ENCODE data around the gene TRIP10. TPM values are rescaled to one million over a fixed set of nuclear protein-coding genes. Genes with fewer than 3 reads are reported as not detected.

The TRIP10 gene
- total and polyA plus RNA-seq, 2 of the 13 experiments (the other 11 are each of a cell fraction or from before 2014, with no cell fraction given), result 32.5 to 33.2 TPM

DNA sequence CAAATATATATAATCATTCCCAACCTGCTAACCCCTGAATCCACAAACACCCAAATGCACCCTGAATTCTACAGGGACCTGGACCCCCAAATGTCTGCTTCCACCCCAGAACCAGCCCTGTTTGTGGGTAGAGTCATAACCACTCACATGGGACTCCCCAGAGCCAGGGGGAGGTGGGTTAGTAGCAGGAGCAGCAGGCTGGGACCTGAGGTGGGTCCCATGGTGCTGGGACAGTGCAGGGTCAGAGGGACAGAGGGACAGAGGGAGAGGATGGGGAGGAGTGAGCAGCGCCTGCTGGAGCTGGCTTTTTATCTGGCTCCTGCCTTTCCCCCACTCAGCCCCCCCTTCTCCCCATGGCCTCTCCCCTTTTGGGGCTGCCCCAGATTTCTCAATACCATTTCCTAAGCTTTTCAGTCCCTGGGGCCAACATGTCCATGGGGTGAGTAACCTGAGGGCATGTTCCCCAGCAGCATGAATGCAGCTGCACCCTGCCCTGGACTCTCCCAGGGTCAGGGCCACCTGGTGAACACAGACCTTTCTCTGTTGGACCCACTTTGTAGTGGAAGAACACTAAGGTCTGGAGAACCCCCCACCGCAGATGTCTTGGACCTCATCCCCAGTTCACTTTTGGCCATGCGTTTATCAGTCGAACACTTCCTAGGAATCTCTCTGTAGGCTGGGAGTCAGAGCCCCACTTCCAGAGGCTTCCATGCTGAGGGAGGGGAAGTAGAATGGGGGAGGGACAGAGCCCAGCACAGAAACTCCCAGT is 18.9 kb upstream of the TRIP10 start, which contains the start of gene C3 (continued):
- TF ChIP-seq ZFP36 (IDR thresholded peaks at IDR 0.05; ENCODE audit: borderline replicate concordance, low read depth, low read length, partially characterized antibody), result no peak
- TF ChIP-seq SALL1 (CRISPR knock-in tag; IDR thresholded peaks at IDR 0.05), result peak; percentile 95
- TF ChIP-seq KDM3A (CRISPR knock-in tag; IDR thresholded peaks at IDR 0.05; ENCODE audit: low read depth), result 0 out of 2 replicates have a peak, but pooled peaks have one; percentile 83
- TF ChIP-seq CREB1 (IDR thresholded peaks at IDR 0.05), result no peak
- TF ChIP-seq CREB1 (CRISPR knock-in tag; IDR thresholded peaks at IDR 0.05), result peak; percentile 69
- peak; percentile 63; the same call in 1 of the 2 replicates for TF ChIP-seq NFKB2 (CRISPR knock-in tag; IDR thresholded peaks at IDR 0.05; ENCODE audit: borderline replicate concordance)
- peak; percentile 77 for TF ChIP-seq HOXA3 (CRISPR knock-in tag; IDR thresholded peaks at IDR 0.05)
- peak; percentile 54; the same call in 1 of the 2 replicates for TF ChIP-seq ZNF782 (CRISPR knock-in tag; IDR thresholded peaks at IDR 0.05; ENCODE audit: borderline replicate concordance)
- TF ChIP-seq ATF1 (CRISPR knock-in tag; IDR thresholded peaks at IDR 0.05), result no peak; the same call in 1 of the 2 replicates
- no peak for TF ChIP-seq NONO (IDR thresholded peaks at IDR 0.05)
- TF ChIP-seq NONO (CRISPR knock-in tag; conservative IDR thresholded peaks at IDR 0.05), result peak; percentile 86; the same call in 1 of the 2 replicates
- TF ChIP-seq ETV5 (CRISPR knock-in tag; IDR thresholded peaks at IDR 0.05; ENCODE audit: borderline replicate concordance), result peak; percentile 80
- peak; percentile 58; the same call in 1 of the 2 replicates for TF ChIP-seq MEIS1 (CRISPR knock-in tag; IDR thresholded peaks at IDR 0.05; ENCODE audit: borderline replicate concordance)
- TF ChIP-seq, protein P1, sequence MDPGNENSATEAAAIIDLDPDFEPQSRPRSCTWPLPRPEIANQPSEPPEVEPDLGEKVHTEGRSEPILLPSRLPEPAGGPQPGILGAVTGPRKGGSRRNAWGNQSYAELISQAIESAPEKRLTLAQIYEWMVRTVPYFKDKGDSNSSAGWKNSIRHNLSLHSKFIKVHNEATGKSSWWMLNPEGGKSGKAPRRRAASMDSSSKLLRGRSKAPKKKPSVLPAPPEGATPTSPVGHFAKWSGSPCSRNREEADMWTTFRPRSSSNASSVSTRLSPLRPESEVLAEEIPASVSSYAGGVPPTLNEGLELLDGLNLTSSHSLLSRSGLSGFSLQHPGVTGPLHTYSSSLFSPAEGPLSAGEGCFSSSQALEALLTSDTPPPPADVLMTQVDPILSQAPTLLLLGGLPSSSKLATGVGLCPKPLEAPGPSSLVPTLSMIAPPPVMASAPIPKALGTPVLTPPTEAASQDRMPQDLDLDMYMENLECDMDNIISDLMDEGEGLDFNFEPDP (CRISPR knock-in tag; conservative IDR thresholded peaks at IDR 0.05), result no peak
- TF ChIP-seq, protein P2, sequence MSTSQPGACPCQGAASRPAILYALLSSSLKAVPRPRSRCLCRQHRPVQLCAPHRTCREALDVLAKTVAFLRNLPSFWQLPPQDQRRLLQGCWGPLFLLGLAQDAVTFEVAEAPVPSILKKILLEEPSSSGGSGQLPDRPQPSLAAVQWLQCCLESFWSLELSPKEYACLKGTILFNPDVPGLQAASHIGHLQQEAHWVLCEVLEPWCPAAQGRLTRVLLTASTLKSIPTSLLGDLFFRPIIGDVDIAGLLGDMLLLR (CRISPR knock-in tag; IDR thresholded peaks at IDR 0.05), result 0 out of 2 replicates have a peak, but pooled peaks have one; percentile 34
- TF ChIP-seq MYC (CRISPR knock-in tag; IDR thresholded peaks at IDR 0.05; ENCODE audit: borderline replicate concordance), result peak; percentile 83; the same call in 1 of the 2 replicates
- TF ChIP-seq, protein P3, sequence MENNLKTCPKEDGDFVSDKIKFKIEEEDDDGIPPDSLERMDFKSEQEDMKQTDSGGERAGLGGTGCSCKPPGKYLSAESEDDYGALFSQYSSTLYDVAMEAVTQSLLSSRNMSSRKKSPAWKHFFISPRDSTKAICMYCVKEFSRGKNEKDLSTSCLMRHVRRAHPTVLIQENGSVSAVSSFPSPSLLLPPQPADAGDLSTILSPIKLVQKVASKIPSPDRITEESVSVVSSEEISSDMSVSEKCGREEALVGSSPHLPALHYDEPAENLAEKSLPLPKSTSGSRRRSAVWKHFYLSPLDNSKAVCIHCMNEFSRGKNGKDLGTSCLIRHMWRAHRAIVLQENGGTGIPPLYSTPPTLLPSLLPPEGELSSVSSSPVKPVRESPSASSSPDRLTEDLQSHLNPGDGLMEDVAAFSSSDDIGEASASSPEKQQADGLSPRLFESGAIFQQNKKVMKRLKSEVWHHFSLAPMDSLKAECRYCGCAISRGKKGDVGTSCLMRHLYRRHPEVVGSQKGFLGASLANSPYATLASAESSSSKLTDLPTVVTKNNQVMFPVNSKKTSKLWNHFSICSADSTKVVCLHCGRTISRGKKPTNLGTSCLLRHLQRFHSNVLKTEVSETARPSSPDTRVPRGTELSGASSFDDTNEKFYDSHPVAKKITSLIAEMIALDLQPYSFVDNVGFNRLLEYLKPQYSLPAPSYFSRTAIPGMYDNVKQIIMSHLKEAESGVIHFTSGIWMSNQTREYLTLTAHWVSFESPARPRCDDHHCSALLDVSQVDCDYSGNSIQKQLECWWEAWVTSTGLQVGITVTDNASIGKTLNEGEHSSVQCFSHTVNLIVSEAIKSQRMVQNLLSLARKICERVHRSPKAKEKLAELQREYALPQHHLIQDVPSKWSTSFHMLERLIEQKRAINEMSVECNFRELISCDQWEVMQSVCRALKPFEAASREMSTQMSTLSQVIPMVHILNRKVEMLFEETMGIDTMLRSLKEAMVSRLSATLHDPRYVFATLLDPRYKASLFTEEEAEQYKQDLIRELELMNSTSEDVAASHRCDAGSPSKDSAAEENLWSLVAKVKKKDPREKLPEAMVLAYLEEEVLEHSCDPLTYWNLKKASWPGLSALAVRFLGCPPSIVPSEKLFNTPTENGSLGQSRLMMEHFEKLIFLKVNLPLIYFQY (CRISPR knock-in tag; IDR thresholded peaks at IDR 0.05; ENCODE audit: borderline replicate concordance), result no peak; the same call in 1 of the 2 replicates
- TF ChIP-seq, protein P4, sequence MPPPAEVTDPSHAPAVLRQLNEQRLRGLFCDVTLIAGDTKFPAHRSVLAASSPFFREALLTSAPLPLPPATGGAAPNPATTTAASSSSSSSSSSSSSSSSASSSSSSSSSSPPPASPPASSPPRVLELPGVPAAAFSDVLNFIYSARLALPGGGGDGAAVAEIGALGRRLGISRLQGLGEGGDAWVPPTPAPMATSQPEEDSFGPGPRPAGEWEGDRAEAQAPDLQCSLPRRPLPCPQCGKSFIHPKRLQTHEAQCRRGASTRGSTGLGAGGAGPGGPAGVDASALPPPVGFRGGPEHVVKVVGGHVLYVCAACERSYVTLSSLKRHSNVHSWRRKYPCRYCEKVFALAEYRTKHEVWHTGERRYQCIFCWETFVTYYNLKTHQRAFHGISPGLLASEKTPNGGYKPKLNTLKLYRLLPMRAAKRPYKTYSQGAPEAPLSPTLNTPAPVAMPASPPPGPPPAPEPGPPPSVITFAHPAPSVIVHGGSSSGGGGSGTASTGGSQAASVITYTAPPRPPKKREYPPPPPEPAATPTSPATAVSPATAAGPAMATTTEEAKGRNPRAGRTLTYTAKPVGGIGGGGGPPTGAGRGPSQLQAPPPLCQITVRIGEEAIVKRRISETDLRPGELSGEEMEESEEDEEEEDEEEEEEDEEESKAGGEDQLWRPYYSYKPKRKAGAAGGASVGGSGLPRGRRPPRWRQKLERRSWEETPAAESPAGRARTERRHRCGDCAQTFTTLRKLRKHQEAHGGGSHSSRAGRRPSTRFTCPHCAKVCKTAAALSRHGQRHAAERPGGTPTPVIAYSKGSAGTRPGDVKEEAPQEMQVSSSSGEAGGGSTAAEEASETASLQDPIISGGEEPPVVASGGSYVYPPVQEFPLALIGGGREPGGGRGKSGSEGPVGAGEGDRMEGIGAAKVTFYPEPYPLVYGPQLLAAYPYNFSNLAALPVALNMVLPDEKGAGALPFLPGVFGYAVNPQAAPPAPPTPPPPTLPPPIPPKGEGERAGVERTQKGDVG (CRISPR knock-in tag; IDR thresholded peaks at IDR 0.05; ENCODE audit: borderline replicate concordance), result peak; percentile 97
- no peak; the same call in 1 of the 2 replicates for TF ChIP-seq MBD4 (IDR thresholded peaks at IDR 0.05; ENCODE audit: borderline replicate concordance, low read length)
- peak; percentile 76; the same call in 1 of the 2 replicates for TF ChIP-seq GPN1 (CRISPR knock-in tag; IDR thresholded peaks at IDR 0.05; ENCODE audit: borderline replicate concordance)

All from HepG2 (cell line).